Activated CD8-positive, alpha-beta memory T cell treated with anti-CD3 and anti-CD28 coated beads, Interleukin-2, amount 50 U/mL, for 1 hour (primary cell): Measurements from ENCODE around the gene TEKTIP1.
"Not testable (repeated sequence)": the region's sequence is repeated elsewhere in the genome, so short reads cannot be mapped to it uniquely, and the experiment has no call there.

Experiments used
- DNase-seq: peaks from one replicate; pipeline ENCODE4 v3.0.0-alpha.2; 2020; ENCODE audit errors: extremely low read depth

TEKTIP1 gene

GRCh38 chr19:3523361-3524077 is 15.5 kb upstream of the TEKTIP1 start:
- DNase-seq: no peak

- DNase-seq: no peak
Observed at GRCh38 chr19:3524078-3524842, 14.7 kb upstream of the TEKTIP1 start.

GRCh38 chr19:3524904-3525451 is 14.0 kb upstream of the TEKTIP1 start:
- DNase-seq: no peak

- no peak for DNase-seq
Observed at GRCh38 chr19:3526507-3527237, 12.3 kb upstream of the TEKTIP1 start.

- no peak for DNase-seq
Observed at GRCh38 chr19:3527238-3527910, 11.6 kb upstream of the TEKTIP1 start.

- DNase-seq: no peak
Observed at GRCh38 chr19:3528080-3528479, 10.9 kb upstream of the TEKTIP1 start.

GRCh38 chr19:3528539-3529211 is 10.3 kb upstream of the TEKTIP1 start:
- no peak for DNase-seq

GRCh38 chr19:3529299-3529698 is 9.7 kb upstream of the TEKTIP1 start:
- DNase-seq: not testable (repeated sequence)

GRCh38 chr19:3530389-3530788 is 8.6 kb upstream of the TEKTIP1 start:
- no peak for DNase-seq

- DNase-seq: no peak
Observed at GRCh38 chr19:3531716-3532115, 7.3 kb upstream of the TEKTIP1 start.

GRCh38 chr19:3532154-3532786 is 6.7 kb upstream of the TEKTIP1 start:
- no peak for DNase-seq

- DNase-seq: no peak
Observed at GRCh38 chr19:3533033-3533432, 5.9 kb upstream of the TEKTIP1 start.

GRCh38 chr19:3533563-3534216 is 5.3 kb upstream of the TEKTIP1 start:
- no peak for DNase-seq

- no peak for DNase-seq
Observed at GRCh38 chr19:3534375-3535234, 4.4 kb upstream of the TEKTIP1 start.

- no peak for DNase-seq
Observed at GRCh38 chr19:3535235-3535535, 3.8 kb upstream of the TEKTIP1 start.

- DNase-seq: no peak
Observed at GRCh38 chr19:3535563-3535965, 3.4 kb upstream of the TEKTIP1 start.

- no peak for DNase-seq
Observed at GRCh38 chr19:3535981-3536380, 3.0 kb upstream of the TEKTIP1 start.

- DNase-seq: no peak
Observed at GRCh38 chr19:3536429-3537100, 2.4 kb upstream of the TEKTIP1 start.

- DNase-seq: no peak
Observed at GRCh38 chr19:3537101-3537437, 1.9 kb upstream of the TEKTIP1 start.
